PC-9 (cell line): Measurements from ENCODE around the gene CLPSL2.

ENCODE experiments used
- EZH2 ChIP-seq: fragments of 200-600 bp; sonication (generic); IDR thresholded peaks from 2 replicates; pipeline ENCODE4 v1.8.0; 2017; ENCODE audit warnings: antibody characterized with exemption, low read depth
- TF ChIP-seq, protein P1 (sequence below): fragments of 200-600 bp; sonication (generic); conservative IDR thresholded peaks from 2 replicates; pipeline ENCODE4 v1.6.1; 2017; ENCODE audit warnings: mixed run types, antibody characterized with exemption, mild to moderate bottlenecking, moderate library complexity

DNA sequence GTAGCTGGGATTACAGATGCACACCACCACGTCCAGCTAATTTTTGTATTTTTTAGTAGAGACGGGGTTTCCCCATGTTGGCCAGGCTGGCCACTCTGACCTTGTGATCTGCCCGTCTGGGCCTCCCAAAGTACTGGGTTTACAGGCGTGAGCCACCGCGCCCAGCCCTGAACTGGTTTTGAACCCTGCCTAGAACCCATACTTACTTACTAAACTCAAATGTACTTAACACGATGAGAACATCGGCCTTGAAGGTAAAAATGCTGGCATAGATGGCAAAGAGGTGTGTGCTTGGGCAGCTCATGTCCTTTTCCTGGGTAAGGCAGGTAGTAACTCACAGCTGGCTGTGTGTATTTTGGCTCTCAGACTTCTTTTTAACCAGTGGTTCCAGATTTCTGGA, 42.8 kb upstream of the CLPSL2 start:
- TF ChIP-seq EZH2 = no peak
- TF ChIP-seq, protein P1, sequence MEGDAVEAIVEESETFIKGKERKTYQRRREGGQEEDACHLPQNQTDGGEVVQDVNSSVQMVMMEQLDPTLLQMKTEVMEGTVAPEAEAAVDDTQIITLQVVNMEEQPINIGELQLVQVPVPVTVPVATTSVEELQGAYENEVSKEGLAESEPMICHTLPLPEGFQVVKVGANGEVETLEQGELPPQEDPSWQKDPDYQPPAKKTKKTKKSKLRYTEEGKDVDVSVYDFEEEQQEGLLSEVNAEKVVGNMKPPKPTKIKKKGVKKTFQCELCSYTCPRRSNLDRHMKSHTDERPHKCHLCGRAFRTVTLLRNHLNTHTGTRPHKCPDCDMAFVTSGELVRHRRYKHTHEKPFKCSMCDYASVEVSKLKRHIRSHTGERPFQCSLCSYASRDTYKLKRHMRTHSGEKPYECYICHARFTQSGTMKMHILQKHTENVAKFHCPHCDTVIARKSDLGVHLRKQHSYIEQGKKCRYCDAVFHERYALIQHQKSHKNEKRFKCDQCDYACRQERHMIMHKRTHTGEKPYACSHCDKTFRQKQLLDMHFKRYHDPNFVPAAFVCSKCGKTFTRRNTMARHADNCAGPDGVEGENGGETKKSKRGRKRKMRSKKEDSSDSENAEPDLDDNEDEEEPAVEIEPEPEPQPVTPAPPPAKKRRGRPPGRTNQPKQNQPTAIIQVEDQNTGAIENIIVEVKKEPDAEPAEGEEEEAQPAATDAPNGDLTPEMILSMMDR = no peak
